HG03571 (cell line): ENCODE data around the gene ARHGAP10.
A peak's percentile ranks its signal among the peaks of the same experiment; 100 is the strongest.

Experiments used
- ATAC-seq: cut with Tn5 transposase; IDR thresholded peaks from one replicate; pipeline ENCODE4 v1.9.1; 2021; ENCODE audit not compliant: unreplicated experiment

ARHGAP10 gene

DNA sequence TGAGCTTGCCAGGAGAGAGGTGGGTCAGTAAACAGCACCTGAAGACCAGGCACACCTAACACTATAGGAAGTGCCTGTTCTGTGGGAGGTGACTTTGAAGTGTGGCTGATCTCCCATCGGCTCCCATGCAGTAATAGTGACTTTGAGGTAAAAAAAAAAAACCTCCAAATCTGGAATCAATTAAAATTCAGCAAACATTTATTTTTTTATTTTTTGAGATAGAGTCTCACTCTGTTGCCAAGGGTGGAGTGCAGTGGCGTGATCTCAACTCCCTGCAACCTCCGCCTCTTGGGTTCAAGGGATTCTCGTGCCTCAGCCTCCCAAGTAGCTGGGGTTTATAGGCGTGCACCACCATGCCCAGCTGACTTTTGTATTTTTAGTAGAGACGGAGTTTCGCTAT is 32.4 kb downstream of the ARHGAP10 start:
- no peak for ATAC-seq

DNA sequence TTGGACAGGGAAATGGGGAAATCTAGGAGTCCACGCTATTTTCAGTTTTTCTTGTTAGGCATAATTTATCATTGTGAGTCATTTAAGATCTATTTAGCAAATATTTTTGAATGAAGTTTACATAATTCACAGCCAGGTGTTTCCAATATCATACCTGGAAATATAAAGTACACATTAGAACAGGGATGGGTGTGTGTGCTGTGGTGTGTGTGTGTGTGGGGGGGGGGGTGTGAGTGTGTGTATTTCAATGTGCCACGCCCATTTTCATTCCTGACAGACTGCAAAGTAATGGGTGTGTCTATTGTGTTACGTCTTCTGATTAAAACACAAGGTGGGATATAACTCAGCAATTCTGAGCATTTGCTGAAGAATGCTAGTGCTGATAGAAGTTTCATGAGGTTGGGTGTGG is 33.2 kb downstream of the ARHGAP10 start:
- no peak for ATAC-seq

- ATAC-seq: no peak
These were observed 36.2 kb downstream of the ARHGAP10 start for GRCh38 chr4:147768113-147768512.

GRCh38 chr4:147769386-147769785 is 37.5 kb downstream of the ARHGAP10 start:
- ATAC-seq: no peak

GRCh38 chr4:147770831-147771230 is 38.9 kb downstream of the ARHGAP10 start:
- ATAC-seq: no peak

DNA sequence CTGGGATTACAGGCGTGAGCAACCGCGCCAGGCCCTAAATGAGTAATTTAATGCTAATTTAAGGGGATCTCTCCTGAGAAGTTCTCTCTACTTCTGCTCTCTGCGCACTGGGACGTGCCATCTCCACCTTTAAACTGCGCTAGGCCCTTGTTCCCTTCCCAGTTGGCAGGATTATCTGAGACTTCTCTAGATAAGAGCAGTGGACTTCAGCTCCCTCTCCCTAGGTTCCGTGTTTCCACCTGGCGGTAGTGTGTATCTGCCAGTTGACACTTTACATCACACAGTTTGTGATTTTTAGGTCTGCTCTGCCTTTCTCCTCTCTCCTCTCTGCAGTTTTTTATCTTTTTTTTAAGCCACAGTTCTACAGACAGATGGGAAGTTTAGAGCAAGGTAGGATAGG is 40.2 kb downstream of the ARHGAP10 start:
- no peak for ATAC-seq

- no peak for ATAC-seq
These were observed 40.6 kb downstream of the ARHGAP10 start for GRCh38 chr4:147772459-147772969.

DNA sequence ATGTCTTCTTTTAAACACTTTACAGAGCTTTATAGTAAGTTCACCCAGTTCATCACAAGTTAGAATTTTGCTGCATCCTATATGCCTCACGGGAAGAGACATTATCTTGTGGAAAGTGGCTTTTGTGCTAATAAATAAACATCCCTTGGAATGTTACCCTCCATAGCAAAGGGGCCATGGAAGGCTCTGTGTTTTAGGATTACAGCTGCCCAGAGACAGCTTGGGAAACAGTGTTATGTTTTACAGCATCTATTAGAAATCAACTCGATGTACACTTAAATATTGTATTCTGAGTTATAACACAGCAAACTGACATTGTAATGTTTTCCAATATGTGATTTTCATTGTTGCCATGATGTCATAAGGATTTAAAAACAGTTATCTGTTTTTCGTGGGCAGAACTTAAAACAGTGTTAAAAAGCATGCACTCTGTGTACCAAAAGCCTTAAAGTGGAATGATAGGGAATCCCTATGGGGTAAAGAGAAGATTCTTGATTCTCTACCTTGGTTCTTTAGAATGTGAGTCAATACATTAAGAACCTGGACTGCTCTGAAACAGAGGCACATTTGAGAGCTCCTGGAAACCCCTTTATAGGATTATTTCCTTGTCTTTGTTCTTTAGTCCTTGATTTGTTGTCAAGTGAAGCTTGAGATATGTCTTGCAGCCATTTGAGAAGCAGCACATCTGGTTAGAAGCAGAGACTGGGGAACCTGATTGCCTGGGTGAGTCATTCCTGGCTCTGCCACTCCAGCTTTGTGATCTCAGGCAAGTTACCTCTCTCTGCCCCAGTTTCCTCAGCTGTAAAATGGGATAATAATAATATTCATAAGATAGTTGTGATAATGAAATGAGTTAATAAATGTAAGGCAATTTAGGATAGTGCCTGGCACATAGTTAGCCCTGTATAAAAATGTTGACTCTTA is 41.6 kb downstream of the ARHGAP10 start:
- no peak for ATAC-seq

- ATAC-seq: no peak
These were observed 44.8 kb downstream of the ARHGAP10 start for GRCh38 chr4:147776716-147777115.

DNA sequence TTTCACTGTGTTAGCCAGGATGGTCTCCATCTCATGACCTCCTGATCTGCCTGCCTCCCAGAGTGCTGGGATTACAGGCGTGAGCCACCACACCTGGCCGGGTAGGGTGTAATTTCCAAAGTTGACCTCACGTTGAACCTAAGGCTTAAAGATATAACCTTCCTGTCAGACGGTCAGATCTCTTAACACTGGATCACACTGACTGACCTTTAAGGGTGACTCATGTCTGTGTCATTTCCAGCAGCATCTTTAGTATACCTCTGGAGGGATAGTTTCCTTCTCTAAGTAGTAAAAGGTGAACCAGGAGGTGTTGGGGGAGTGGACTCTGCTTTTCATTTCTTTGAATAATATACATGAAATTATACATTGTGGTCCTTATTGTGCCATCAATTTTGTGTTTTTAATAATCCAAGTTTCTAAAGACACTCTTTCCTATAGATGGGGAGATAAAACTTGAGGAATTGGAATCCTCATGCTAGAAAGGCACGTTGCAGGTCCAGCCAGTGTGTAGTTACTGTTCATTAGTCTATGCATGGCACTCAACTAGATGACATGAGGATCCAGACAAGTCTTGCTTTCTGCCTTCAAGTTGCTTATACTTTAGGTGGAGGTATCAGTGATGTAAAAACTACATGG is 45.7 kb downstream of the ARHGAP10 start:
- no peak for ATAC-seq

- ATAC-seq: peak; percentile 64
These were observed 47.1 kb downstream of the ARHGAP10 start for GRCh38 chr4:147778942-147779341.

GRCh38 chr4:147779451-147779850 is 47.6 kb downstream of the ARHGAP10 start:
- ATAC-seq: peak; percentile 11

- ATAC-seq: peak; percentile 49
These were observed 48.4 kb downstream of the ARHGAP10 start for GRCh38 chr4:147780137-147780777.

GRCh38 chr4:147782087-147782781 is 50.3 kb downstream of the ARHGAP10 start:
- no peak for ATAC-seq

DNA sequence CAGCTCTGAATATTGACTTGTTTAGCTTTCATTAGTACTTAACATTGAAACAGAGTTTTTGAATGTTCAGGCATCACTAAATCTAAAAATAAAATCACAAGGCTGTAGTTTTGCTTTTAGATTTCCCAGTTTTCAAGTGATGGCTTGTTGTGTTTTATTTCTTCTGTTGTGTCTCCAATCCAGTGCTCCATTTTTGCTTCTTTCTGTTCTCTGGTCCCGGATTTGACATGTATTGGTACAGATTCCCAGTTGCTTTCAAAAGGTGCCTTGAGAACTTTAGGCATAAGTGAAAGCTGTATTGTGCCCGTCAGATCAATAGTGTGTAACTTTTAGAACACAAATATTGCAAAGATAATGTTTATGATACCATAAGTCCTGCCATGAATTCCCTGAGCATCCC is 53.2 kb downstream of the ARHGAP10 start:
- ATAC-seq: no peak

DNA sequence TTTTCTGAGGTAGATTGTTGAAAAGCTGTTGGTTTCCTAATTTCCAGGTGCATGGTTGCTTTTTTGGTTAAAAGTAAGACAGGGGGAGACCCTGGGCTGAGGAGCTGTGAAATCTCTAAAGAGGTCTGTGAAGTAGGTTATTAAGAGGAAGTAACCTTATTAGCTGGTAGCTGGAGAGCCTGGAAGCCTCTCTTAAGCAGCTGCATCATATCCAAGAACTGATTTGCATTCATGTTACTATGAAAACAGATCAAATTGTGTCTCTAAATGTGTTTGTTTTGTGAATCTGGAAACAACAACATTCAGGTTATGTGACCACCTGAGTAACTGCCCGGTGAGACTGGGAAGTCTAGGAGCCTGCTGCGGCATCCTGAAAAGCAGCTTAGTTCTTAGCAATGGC is 54.1 kb downstream of the ARHGAP10 start:
- ATAC-seq: peak; percentile 83

DNA sequence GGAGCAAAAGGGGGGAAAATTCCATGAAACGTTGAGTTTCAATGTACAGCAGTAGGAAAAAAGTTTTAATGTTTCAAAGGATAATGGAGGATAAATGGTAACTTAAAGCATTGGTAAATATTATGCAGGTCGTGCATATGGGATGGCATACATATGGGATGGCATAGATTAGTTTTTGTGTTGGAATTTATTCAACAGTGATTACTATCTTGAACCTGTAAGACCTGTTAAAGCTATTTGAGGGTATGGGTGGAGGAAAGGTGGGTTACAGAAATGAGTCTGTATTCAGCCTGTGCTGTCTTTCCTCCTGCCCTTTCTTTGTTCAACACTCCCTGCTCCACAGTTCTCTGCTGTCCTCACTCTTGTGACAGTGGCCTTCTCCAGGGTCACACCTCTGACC is 54.6 kb downstream of the ARHGAP10 start:
- ATAC-seq: no peak

GRCh38 chr4:147787204-147787603 is 55.3 kb downstream of the ARHGAP10 start:
- ATAC-seq: no peak

DNA sequence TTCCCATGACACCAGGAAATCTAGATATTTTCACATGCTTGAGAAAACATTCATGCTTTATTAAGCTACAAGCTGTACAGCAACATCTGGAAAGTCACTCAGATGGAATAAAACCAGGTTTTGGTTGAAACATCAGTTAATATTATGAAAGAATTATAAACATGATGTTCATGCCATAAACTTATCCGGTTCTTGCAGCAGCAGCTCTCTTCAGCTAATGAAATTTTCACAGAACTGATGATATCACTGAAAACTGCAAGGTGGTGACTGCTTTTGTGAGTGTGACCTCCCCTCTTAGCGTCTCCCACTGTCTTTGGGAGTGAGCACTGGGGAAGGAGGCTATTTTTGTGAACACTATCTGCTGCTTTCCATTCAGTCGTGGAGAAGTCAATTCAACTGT is 56.9 kb downstream of the ARHGAP10 start:
- no peak for ATAC-seq

- ATAC-seq: no peak
These were observed 57.7 kb downstream of the ARHGAP10 start for GRCh38 chr4:147789596-147789995.

GRCh38 chr4:147790412-147790811 is 58.5 kb downstream of the ARHGAP10 start:
- ATAC-seq: no peak
